ENCODE results near the gene SLC35F3. TPM values are rescaled to one million over a fixed set of nuclear protein-coding genes. Genes with fewer than 3 reads are reported as not detected.

The SLC35F3 gene
- total RNA-seq, 1 experiment from 2014 or later, result 0.94 TPM

DNA sequence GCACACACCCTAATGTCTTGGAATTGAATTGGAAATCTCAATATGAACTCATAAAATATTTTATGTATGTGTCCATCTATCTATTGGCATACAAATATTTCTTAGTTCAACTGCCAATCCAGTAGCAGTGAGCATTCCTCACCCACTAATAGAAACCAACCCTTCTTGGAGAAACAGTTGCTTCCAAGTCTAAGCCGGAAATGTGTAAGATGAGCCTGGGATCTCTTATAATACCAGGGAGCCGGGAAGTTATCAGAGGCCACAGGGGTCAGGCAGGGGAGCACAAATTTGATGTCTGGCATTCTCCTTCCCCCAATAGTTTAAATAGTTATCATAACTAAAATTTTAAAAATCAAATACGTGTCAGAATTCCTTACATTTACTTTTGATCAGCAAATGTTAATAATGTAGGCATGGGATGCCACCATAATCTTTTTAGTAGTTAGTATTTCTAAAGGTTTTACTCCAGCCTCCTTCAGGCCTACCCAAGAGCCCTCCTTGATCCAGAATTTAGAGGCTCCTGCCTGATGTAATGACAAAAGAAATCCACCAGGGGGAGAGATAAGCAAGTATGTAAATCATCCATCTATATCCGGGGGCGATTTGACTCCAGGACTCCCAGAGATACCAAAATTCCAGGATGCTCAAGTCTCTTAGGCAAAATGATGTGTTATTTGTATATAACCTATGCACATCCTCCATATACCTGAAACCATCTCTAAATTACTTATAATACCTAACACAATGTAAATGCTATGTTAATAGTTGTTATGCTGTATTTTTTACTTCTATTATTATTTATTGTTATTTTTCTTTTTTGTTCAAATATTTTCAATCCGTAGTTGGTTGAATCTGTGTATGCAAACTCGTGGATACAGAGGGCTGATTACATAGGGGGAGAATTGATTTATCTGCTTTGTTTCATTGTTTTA, 250.1 kb downstream of the SLC35F3 start:
- Mint-ChIP-seq H3K4me1 (peaks cover 9% of the 10 kb centered on the region), H3K27me3 (ENCODE audit: low read depth) (no peaks in the 10 kb centered on the region), H3K4me3 (no peak overlapping the region), H3K9me3 (no peaks in the 10 kb centered on the region), H3K36me3 (no peaks in the 10 kb centered on the region), H3K27ac (no peak overlapping the region)
- DNase-seq (ENCODE audit: low spot score) (peak; percentile 20), ATAC-seq (peak; percentile 83)
- POLR2A ChIA-PET, result no interaction called here
- TF ChIP-seq, protein P1, sequence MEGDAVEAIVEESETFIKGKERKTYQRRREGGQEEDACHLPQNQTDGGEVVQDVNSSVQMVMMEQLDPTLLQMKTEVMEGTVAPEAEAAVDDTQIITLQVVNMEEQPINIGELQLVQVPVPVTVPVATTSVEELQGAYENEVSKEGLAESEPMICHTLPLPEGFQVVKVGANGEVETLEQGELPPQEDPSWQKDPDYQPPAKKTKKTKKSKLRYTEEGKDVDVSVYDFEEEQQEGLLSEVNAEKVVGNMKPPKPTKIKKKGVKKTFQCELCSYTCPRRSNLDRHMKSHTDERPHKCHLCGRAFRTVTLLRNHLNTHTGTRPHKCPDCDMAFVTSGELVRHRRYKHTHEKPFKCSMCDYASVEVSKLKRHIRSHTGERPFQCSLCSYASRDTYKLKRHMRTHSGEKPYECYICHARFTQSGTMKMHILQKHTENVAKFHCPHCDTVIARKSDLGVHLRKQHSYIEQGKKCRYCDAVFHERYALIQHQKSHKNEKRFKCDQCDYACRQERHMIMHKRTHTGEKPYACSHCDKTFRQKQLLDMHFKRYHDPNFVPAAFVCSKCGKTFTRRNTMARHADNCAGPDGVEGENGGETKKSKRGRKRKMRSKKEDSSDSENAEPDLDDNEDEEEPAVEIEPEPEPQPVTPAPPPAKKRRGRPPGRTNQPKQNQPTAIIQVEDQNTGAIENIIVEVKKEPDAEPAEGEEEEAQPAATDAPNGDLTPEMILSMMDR (IDR thresholded peaks at IDR 0.05), result peak; percentile 79
- no peak for TF ChIP-seq CREM (CRISPR knock-in tag; IDR thresholded peaks at IDR 0.05)
- CTCF ChIA-PET, result interaction anchor here (1.0 kb wide), 2 partner anchors 39 to 155 kb away, joined by 3 to 5 read pairs; no protein-coding TSS in a partner anchor

DNA sequence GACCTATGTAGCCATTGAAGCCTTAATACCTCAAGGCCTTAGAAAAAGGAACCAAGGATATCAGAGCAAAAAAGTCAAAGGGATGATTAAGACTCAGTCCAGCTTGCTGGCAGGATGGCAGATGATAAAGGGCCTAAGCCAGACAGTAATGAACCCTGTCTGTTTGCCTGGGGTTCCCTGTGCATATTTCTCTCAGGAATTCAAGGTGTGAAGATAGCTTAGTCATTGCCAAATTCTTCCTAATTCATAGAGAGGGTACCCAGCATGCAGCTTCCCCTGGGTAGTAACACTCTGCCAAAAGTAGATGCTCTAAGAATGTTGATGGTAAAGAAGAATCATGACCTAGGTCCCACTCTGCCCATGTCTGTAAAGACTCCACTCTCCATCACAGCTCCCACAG, 258.2 kb downstream of the SLC35F3 start:
- ATAC-seq (no peak), DNase-seq (ENCODE audit: low spot score) (no peak)
- Mint-ChIP-seq H3K9me3 (0 out of 2 replicates have a peak, but pooled peaks cover 3% of the 10 kb centered on the region), H3K27me3 (ENCODE audit: low read depth) (peaks cover 4% of the 10 kb centered on the region; the same call in 1 of the 2 replicates), H3K27ac (no peak overlapping the region), H3K4me3 (no peak overlapping the region), H3K36me3 (no peaks in the 10 kb centered on the region), H3K4me1 (peaks cover 12% of the 10 kb centered on the region)
- CTCF ChIA-PET, result interaction anchor here (1.0 to 1.1 kb wide), 3 partner anchors 26 to 165 kb away, joined by 3 to 4 read pairs (median 3); no protein-coding TSS in a partner anchor
- POLR2A ChIA-PET, result no interaction called here
- TF ChIP-seq, protein P2, sequence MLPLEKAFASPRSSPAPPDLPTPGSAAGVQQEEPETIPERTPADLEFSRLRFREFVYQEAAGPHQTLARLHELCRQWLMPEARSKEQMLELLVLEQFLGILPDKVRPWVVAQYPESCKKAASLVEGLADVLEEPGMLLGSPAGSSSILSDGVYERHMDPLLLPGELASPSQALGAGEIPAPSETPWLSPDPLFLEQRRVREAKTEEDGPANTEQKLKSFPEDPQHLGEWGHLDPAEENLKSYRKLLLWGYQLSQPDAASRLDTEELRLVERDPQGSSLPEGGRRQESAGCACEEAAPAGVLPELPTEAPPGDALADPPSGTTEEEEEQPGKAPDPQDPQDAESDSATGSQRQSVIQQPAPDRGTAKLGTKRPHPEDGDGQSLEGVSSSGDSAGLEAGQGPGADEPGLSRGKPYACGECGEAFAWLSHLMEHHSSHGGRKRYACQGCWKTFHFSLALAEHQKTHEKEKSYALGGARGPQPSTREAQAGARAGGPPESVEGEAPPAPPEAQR (CRISPR knock-in tag; IDR thresholded peaks at IDR 0.05), result no peak
- TF ChIP-seq, protein P3, sequence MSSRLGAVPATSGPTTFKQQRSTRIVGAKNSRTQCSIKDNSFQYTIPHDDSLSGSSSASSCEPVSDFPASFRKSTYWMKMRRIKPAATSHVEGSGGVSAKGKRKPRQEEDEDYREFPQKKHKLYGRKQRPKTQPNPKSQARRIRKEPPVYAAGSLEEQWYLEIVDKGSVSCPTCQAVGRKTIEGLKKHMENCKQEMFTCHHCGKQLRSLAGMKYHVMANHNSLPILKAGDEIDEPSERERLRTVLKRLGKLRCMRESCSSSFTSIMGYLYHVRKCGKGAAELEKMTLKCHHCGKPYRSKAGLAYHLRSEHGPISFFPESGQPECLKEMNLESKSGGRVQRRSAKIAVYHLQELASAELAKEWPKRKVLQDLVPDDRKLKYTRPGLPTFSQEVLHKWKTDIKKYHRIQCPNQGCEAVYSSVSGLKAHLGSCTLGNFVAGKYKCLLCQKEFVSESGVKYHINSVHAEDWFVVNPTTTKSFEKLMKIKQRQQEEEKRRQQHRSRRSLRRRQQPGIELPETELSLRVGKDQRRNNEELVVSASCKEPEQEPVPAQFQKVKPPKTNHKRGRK (CRISPR knock-in tag; IDR thresholded peaks at IDR 0.05; ENCODE audit: borderline replicate concordance), result no peak
- no peak for TF ChIP-seq FOXJ3 (CRISPR knock-in tag; IDR thresholded peaks at IDR 0.05; ENCODE audit: borderline replicate concordance)
- TF ChIP-seq SMAD4 (CRISPR knock-in tag; IDR thresholded peaks at IDR 0.05), result no peak
- TF ChIP-seq, protein P4, sequence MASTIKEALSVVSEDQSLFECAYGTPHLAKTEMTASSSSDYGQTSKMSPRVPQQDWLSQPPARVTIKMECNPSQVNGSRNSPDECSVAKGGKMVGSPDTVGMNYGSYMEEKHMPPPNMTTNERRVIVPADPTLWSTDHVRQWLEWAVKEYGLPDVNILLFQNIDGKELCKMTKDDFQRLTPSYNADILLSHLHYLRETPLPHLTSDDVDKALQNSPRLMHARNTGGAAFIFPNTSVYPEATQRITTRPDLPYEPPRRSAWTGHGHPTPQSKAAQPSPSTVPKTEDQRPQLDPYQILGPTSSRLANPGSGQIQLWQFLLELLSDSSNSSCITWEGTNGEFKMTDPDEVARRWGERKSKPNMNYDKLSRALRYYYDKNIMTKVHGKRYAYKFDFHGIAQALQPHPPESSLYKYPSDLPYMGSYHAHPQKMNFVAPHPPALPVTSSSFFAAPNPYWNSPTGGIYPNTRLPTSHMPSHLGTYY (CRISPR knock-in tag; IDR thresholded peaks at IDR 0.05), result no peak
- TF ChIP-seq GABPB1 (CRISPR knock-in tag; IDR thresholded peaks at IDR 0.05), result no peak
- no peak for TF ChIP-seq OVOL2 (CRISPR knock-in tag; IDR thresholded peaks at IDR 0.05; ENCODE audit: borderline replicate concordance)
- TF ChIP-seq MXD4 (CRISPR knock-in tag; IDR thresholded peaks at IDR 0.05; ENCODE audit: borderline replicate concordance), result no peak
- TF ChIP-seq, protein P5, sequence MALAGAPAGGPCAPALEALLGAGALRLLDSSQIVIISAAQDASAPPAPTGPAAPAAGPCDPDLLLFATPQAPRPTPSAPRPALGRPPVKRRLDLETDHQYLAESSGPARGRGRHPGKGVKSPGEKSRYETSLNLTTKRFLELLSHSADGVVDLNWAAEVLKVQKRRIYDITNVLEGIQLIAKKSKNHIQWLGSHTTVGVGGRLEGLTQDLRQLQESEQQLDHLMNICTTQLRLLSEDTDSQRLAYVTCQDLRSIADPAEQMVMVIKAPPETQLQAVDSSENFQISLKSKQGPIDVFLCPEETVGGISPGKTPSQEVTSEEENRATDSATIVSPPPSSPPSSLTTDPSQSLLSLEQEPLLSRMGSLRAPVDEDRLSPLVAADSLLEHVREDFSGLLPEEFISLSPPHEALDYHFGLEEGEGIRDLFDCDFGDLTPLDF (CRISPR knock-in tag; IDR thresholded peaks at IDR 0.05), result no peak
- TF ChIP-seq, protein P6, sequence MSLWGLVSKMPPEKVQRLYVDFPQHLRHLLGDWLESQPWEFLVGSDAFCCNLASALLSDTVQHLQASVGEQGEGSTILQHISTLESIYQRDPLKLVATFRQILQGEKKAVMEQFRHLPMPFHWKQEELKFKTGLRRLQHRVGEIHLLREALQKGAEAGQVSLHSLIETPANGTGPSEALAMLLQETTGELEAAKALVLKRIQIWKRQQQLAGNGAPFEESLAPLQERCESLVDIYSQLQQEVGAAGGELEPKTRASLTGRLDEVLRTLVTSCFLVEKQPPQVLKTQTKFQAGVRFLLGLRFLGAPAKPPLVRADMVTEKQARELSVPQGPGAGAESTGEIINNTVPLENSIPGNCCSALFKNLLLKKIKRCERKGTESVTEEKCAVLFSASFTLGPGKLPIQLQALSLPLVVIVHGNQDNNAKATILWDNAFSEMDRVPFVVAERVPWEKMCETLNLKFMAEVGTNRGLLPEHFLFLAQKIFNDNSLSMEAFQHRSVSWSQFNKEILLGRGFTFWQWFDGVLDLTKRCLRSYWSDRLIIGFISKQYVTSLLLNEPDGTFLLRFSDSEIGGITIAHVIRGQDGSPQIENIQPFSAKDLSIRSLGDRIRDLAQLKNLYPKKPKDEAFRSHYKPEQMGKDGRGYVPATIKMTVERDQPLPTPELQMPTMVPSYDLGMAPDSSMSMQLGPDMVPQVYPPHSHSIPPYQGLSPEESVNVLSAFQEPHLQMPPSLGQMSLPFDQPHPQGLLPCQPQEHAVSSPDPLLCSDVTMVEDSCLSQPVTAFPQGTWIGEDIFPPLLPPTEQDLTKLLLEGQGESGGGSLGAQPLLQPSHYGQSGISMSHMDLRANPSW (CRISPR knock-in tag; conservative IDR thresholded peaks at IDR 0.05; ENCODE audit: low read depth), result no peak
- TF ChIP-seq, protein P7, sequence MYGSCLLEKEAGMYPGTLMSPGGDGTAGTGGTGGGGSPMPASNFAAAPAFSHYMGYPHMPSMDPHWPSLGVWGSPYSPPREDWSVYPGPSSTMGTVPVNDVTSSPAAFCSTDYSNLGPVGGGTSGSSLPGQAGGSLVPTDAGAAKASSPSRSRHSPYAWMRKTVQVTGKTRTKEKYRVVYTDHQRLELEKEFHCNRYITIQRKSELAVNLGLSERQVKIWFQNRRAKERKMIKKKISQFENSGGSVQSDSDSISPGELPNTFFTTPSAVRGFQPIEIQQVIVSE (CRISPR knock-in tag; IDR thresholded peaks at IDR 0.05; ENCODE audit: borderline replicate concordance), result no peak
- TF ChIP-seq, protein P8, sequence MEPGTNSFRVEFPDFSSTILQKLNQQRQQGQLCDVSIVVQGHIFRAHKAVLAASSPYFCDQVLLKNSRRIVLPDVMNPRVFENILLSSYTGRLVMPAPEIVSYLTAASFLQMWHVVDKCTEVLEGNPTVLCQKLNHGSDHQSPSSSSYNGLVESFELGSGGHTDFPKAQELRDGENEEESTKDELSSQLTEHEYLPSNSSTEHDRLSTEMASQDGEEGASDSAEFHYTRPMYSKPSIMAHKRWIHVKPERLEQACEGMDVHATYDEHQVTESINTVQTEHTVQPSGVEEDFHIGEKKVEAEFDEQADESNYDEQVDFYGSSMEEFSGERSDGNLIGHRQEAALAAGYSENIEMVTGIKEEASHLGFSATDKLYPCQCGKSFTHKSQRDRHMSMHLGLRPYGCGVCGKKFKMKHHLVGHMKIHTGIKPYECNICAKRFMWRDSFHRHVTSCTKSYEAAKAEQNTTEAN (CRISPR knock-in tag; IDR thresholded peaks at IDR 0.05), result no peak
- TF ChIP-seq, protein P9, sequence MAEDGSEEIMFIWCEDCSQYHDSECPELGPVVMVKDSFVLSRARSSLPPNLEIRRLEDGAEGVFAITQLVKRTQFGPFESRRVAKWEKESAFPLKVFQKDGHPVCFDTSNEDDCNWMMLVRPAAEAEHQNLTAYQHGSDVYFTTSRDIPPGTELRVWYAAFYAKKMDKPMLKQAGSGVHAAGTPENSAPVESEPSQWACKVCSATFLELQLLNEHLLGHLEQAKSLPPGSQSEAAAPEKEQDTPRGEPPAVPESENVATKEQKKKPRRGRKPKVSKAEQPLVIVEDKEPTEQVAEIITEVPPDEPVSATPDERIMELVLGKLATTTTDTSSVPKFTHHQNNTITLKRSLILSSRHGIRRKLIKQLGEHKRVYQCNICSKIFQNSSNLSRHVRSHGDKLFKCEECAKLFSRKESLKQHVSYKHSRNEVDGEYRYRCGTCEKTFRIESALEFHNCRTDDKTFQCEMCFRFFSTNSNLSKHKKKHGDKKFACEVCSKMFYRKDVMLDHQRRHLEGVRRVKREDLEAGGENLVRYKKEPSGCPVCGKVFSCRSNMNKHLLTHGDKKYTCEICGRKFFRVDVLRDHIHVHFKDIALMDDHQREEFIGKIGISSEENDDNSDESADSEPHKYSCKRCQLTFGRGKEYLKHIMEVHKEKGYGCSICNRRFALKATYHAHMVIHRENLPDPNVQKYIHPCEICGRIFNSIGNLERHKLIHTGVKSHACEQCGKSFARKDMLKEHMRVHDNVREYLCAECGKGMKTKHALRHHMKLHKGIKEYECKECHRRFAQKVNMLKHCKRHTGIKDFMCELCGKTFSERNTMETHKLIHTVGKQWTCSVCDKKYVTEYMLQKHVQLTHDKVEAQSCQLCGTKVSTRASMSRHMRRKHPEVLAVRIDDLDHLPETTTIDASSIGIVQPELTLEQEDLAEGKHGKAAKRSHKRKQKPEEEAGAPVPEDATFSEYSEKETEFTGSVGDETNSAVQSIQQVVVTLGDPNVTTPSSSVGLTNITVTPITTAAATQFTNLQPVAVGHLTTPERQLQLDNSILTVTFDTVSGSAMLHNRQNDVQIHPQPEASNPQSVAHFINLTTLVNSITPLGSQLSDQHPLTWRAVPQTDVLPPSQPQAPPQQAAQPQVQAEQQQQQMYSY (CRISPR knock-in tag; IDR thresholded peaks at IDR 0.05), result no peak
- TF ChIP-seq ZNF671 (CRISPR knock-in tag; IDR thresholded peaks at IDR 0.05), result no peak
